BJ (cell line): ENCODE results near the gene CMTM8. TPM values are rescaled to one million over a fixed set of nuclear protein-coding genes. Genes with fewer than 3 reads are reported as not detected.

ENCODE experiments used
- CTCF ChIA-PET: fragments of 350-600 bp; formaldehyde crosslinking; extraction: SDS; loops from one replicate; lab custom pipeline; 2021; ENCODE audit warnings: antibody characterized with exemption, inconsistent platforms; lab: Yijun Ruan, JAX
- POLR2A ChIA-PET: fragments of 300-600 bp; sonication (Branson Sonifier 250); formaldehyde crosslinking; extraction: SDS; loops from one replicate; lab custom pipeline; 2021; ENCODE audit warnings: antibody characterized with exemption; lab: Charles Lee
- DNase-seq: peaks from one replicate; pipeline ENCODE4 v3.0.0-alpha.2; 2011; ENCODE audit warnings: low read depth
- H3K27me3 ChIP-seq: 2 replicates; pipeline ENCODE4 v1.6.0; 2011; ENCODE audit warnings: low read length; ENCODE audit not compliant: control insufficient read depth, insufficient read depth
- H3K36me3 ChIP-seq: 2 replicates; pipeline ENCODE4 v1.5.1; 2011; ENCODE audit warnings: low read length; ENCODE audit not compliant: control insufficient read depth, insufficient read depth
- H3K4me3 ChIP-seq: 2 replicates; pipeline ENCODE4 v1.5.1; 2011; ENCODE audit warnings: low read depth, mild to moderate bottlenecking, control low read depth, low read length
- polyA plus RNA-seq: library from polyadenylated mRNA; depleted of rRNA; stranded (reverse); fragments of >200 nt; gene quantifications from 2 replicates; pipeline ENCODE4 v1.2.3, GENCODE V29; 2011
- TF ChIP-seq, protein P1 (sequence below): IDR thresholded peaks from 2 replicates; pipeline ENCODE4 v1.5.1; 2011; ENCODE audit warnings: low read depth, mild to moderate bottlenecking, control low read depth, inconsistent platforms, low read length, moderate library complexity; ENCODE audit not compliant: insufficient read depth

Gene CMTM8
- polyA plus RNA-seq, 1 experiment: 0.39 TPM

DNA sequence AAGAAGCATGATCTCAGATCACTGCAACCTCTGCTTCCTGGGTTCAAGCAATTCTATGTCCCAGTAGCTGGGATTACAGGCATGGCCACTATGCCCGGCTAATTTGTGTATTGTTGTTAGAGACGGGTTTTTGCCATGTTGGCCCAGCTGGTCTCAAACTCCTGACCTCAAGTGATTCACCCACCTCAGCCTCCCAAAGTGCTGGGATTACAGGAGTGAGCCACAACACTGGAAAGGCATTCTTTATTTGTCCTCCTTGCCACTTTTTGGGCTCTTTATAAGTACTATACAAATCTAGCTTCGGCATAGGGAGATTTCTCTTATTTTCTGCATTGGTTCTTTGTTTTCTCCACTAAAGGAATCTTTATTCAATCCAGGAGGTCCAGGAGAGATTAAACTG lies 18.6 kb downstream of the CMTM8 start:
- TF ChIP-seq, protein P1, sequence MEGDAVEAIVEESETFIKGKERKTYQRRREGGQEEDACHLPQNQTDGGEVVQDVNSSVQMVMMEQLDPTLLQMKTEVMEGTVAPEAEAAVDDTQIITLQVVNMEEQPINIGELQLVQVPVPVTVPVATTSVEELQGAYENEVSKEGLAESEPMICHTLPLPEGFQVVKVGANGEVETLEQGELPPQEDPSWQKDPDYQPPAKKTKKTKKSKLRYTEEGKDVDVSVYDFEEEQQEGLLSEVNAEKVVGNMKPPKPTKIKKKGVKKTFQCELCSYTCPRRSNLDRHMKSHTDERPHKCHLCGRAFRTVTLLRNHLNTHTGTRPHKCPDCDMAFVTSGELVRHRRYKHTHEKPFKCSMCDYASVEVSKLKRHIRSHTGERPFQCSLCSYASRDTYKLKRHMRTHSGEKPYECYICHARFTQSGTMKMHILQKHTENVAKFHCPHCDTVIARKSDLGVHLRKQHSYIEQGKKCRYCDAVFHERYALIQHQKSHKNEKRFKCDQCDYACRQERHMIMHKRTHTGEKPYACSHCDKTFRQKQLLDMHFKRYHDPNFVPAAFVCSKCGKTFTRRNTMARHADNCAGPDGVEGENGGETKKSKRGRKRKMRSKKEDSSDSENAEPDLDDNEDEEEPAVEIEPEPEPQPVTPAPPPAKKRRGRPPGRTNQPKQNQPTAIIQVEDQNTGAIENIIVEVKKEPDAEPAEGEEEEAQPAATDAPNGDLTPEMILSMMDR: no peak
- Histone ChIP-seq H3K4me3 (no peak overlapping the region), H3K36me3 (no peaks in the 10 kb centered on the region), H3K27me3 (no peaks in the 10 kb centered on the region; the same call in 1 of the 2 replicates)
- ChIA-PET POLR2A (no interaction called here), CTCF (no interaction called here)
- DNase-seq: no peak

DNA sequence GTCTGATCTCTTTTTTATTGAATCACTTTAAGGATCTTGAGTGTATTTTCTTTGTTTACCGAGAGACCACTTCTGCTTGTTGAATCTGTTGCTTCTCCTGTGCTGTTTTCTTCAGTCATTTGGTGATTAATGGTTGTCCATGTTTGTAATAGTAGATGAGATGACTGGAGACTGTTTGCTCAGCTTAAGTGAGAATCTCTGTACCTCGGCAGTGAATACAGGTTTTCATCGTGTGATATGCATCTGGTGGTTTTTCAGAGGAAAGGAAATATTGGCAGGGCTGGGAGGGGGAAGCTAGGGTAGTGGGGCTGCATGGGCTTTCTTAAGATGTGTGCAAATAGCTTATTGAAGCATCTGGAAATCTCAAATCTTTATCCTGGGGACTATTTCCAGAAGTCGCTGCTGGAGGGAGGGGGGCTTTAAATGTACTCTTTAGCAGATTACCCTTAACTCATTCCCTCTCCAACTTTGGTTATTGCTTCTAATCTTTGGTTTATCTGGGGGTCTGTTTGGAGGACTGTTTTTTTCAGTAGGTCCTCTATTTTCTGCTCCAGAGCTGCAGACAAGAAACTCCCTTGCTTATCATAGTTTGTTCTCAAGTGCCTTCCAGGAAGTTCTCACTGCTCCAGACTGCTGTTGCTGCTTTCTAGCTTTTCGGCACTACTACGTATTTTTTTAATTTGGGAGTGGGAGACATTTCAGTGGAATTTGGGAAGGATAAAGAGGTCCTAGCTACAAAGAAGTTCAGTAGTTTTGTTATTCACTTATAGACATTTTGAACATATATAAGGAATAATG lies 19.4 kb downstream of the CMTM8 start:
- Histone ChIP-seq H3K36me3 (no peaks in the 10 kb centered on the region), H3K4me3 (no peak overlapping the region), H3K27me3 (no peaks in the 10 kb centered on the region; the same call in 1 of the 2 replicates)
- ChIA-PET CTCF (no interaction called here), POLR2A (no interaction called here)
- no peak for DNase-seq
- TF ChIP-seq, protein P1: no peak

DNA sequence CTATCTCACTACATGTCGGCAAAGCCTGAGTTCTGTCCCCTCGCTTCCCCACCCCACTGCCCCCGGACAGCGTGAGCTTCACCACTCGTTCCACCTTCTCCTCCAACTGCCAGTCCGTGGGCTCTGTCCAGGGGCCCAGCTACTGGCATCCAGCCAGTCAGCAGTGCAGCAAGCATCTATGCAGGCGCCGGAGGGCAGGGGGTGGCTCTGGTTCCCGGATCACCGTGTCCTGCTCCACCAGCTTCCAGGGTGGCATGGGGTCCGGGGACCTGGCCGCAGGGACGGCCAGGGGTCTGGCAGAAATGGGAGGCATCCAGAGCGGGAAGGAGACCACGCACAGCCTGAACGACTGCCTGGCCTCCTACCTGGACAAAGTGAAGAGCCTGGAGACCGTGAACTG lies 20.4 kb downstream of the CMTM8 start:
- DNase-seq: no peak

DNA sequence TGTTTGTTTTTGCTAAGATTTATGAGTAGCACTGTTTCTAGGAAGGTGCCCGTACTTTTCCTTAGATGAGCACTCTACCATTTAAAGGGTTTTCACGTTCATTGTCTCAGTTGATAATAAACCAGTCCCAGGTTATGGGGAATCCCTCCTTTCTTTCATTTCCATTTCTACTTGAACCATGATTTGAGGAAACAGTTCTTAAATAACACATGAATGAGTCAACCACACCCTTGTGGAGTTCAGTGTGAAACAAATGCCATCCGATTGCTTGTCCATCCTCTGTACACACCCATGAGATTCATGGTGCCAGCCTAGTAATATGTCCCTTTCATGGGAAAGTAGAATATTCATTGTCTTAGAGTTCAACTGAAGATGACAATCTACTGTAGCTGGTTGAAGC lies 23.1 kb downstream of the CMTM8 start:
- Histone ChIP-seq H3K4me3 (no peak overlapping the region), H3K36me3 (no peaks in the 10 kb centered on the region), H3K27me3 (no peaks in the 10 kb centered on the region; the same call in 1 of the 2 replicates)
- TF ChIP-seq, protein P1: no peak
- no peak for DNase-seq
- ChIA-PET CTCF (no interaction called here), POLR2A (no interaction called here)

More for the DNA sequence above, 20.4 kb downstream of the CMTM8 start:
- Histone ChIP-seq H3K4me3 (no peak overlapping the region), H3K27me3 (no peaks in the 10 kb centered on the region; the same call in 1 of the 2 replicates), H3K36me3 (no peaks in the 10 kb centered on the region)
- POLR2A ChIA-PET: no interaction called here
- TF ChIP-seq, protein P1: no peak
- CTCF ChIA-PET: no interaction called here

DNA sequence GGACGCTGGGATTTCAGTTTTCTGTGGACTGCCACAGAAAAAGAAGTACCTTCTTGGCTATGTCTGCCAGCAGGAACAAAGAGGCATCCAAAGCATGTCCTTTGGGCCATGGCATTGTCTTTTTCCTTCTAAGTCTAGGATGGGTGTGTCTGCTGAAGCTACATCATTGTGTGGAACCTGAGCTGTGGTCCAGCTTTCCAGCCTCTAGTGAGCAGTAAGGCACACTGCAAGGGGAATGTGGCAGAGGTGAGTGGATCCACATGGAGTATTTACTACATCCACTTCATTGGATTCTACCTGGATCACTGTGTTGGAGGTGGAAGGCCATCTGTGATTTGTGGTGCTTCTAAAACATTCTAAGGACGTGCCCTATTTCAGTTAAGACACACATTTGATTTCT lies 23.7 kb downstream of the CMTM8 start:
- no peak for DNase-seq
- Histone ChIP-seq H3K27me3 (no peaks in the 10 kb centered on the region; the same call in 1 of the 2 replicates), H3K4me3 (no peak overlapping the region), H3K36me3 (no peaks in the 10 kb centered on the region)
- TF ChIP-seq, protein P1: no peak
- CTCF ChIA-PET: no interaction called here
- POLR2A ChIA-PET: no interaction called here
